ENCODE data around the gene RGPD3. TPM values are rescaled to one million over a fixed set of nuclear protein-coding genes. Genes with fewer than 3 reads are reported as not detected.
"Not testable (repeated sequence)": the region's sequence is repeated elsewhere in the genome, so short reads cannot be mapped to it uniquely, and the experiment has no call there.

RGPD3 gene
- total RNA-seq (ENCODE audit: unreplicated experiment), result 0.15 TPM
- long read RNA-seq, result 0 reads

DNA sequence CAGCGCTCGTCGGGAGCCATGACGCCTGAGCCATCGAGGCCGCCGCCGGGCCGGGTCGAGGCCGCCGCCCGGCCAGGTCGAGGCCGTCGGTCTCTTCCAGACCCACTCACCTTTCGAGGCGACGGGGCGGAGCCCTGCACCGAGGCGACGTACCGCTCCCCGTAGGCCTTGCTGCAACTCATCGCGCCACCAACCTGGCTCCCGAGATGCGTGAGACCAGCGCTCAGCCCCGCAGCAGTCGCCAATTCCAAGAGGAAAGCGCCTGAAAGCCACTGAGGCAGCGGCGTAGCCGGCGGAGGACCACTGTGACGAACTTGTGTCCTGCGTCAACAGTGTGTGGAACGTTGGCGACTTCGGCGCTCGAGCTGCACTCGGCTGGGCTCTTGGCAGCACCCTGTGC is at the start of gene RGPD3:
Gene RGPD3 (minus strand): TSS at position 307 of the 400 bp plus-strand sequence. CDS start 125 bp downstream, at position 182.
- H3K4me1 Mint-ChIP-seq (ENCODE audit: unreplicated experiment); H3K27ac Mint-ChIP-seq (ENCODE audit: unreplicated experiment); H3K36me3 Mint-ChIP-seq (ENCODE audit: low read depth, unreplicated experiment); H3K9me3 Mint-ChIP-seq (ENCODE audit: unreplicated experiment); DNase-seq (ENCODE audit: low spot score); H3K27me3 Mint-ChIP-seq (ENCODE audit: unreplicated experiment); H3K4me3 Mint-ChIP-seq (ENCODE audit: unreplicated experiment): not testable (repeated sequence)

DNA sequence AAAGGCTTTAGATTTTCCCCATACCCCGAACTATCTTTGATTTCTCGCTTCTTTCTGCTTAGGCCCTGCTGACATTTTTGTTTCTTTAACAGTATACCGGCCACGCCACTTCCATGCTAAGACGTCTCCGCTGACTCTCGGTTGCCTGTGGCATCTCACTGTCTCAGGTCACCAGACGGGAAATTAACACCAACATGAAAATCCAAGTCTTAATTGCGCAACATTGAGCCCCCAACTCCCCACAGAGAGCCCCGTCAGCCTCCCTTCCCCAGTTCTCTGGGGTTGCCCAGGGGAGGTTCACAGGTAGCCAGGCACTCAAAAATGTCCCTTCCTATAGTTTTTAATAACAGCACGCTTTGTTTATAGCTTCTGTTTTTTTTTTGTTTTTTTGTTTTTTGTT is 49.1 kb upstream of the RGPD3 start:
- Mint-ChIP-seq H3K36me3 (ENCODE audit: low read depth, unreplicated experiment) (no peaks in the 10 kb centered on the region), H3K27me3 (ENCODE audit: unreplicated experiment) (peaks cover 5% of the 10 kb centered on the region), H3K27ac (ENCODE audit: unreplicated experiment) (no peak overlapping the region), H3K9me3 (ENCODE audit: unreplicated experiment) (no peaks in the 10 kb centered on the region), H3K4me3 (ENCODE audit: unreplicated experiment) (no peak overlapping the region), H3K4me1 (ENCODE audit: unreplicated experiment) (no peaks in the 10 kb centered on the region)
- no peak for DNase-seq (ENCODE audit: low spot score)
- TF ChIP-seq CTCF (IDR thresholded peaks at IDR 0.05; ENCODE audit: unreplicated experiment), result no peak

DNA sequence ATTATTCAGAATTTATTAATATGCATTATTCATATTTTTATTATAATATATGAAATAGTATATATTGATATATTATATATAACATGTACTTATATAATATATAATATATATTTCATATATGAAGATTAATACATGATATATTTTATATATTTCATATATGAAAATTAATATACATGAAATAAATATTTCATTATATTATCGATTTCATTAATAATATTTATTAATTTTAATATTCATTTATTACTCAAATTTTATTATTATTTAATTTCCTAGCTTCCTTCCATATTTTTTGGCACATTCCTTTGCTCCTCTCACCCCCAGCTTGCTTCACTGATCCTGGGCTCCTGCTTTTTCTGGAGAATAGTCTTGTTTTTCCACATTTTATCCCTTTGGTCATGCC is 48.7 kb upstream of the RGPD3 start:
- H3K4me3 Mint-ChIP-seq (ENCODE audit: unreplicated experiment), result no peak overlapping the region
- no peaks in the 10 kb centered on the region for H3K4me1 Mint-ChIP-seq (ENCODE audit: unreplicated experiment)
- no peak for TF ChIP-seq CTCF (IDR thresholded peaks at IDR 0.05; ENCODE audit: unreplicated experiment)
- H3K27me3 Mint-ChIP-seq (ENCODE audit: unreplicated experiment), result peaks cover 5% of the 10 kb centered on the region
- no peaks in the 10 kb centered on the region for H3K36me3 Mint-ChIP-seq (ENCODE audit: low read depth, unreplicated experiment)
- DNase-seq (ENCODE audit: low spot score), result no peak
- H3K9me3 Mint-ChIP-seq (ENCODE audit: unreplicated experiment), result no peaks in the 10 kb centered on the region
- no peak overlapping the region for H3K27ac Mint-ChIP-seq (ENCODE audit: unreplicated experiment)

DNA sequence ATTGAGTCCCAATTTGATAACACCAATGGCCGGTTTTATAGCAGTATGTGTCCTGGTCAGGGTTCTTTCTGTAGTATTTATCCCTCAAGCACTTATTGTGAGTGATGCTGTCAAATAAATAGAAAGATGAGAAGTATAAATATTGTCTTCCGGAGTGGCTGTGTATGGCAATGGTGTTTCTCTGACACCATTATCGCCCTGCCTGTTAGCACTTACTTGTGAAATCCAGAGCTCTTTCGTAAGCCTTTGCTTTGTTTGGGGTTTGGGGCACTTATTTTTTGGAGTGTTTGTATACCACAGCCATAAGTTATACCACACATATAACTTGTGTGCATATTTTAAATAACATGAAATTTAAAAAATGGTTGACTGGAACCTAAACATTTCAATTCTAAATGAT is 48.2 kb upstream of the RGPD3 start:
- no peak for DNase-seq (ENCODE audit: low spot score)
- Mint-ChIP-seq H3K27me3 (ENCODE audit: unreplicated experiment) (peaks cover 5% of the 10 kb centered on the region), H3K4me1 (ENCODE audit: unreplicated experiment) (no peaks in the 10 kb centered on the region), H3K4me3 (ENCODE audit: unreplicated experiment) (no peak overlapping the region), H3K9me3 (ENCODE audit: unreplicated experiment) (no peaks in the 10 kb centered on the region), H3K36me3 (ENCODE audit: low read depth, unreplicated experiment) (no peaks in the 10 kb centered on the region), H3K27ac (ENCODE audit: unreplicated experiment) (no peak overlapping the region)
- TF ChIP-seq CTCF (IDR thresholded peaks at IDR 0.05; ENCODE audit: unreplicated experiment), result no peak

DNA sequence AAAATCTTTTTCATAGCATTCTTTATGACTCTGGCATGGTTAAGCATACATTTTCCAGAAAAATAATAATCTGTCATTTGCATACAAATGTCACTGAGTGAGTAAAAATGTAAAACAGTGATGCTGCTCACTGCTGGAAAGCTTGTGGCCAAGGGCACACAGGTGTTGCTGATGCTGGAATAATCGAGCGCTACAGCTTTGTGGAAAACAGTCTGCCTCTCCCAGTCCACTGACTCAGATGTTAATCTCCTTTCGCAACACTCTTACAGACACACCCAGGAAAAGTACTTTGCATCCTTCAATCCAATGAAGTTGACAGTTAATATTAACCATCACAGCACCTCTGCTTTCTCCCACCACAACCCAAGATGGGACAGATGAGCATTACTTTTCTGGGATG is 46.6 kb upstream of the RGPD3 start:
- not testable (repeated sequence) for DNase-seq (ENCODE audit: low spot score); H3K9me3 Mint-ChIP-seq (ENCODE audit: unreplicated experiment); H3K27me3 Mint-ChIP-seq (ENCODE audit: unreplicated experiment); H3K27ac Mint-ChIP-seq (ENCODE audit: unreplicated experiment); H3K4me1 Mint-ChIP-seq (ENCODE audit: unreplicated experiment); H3K4me3 Mint-ChIP-seq (ENCODE audit: unreplicated experiment); H3K36me3 Mint-ChIP-seq (ENCODE audit: low read depth, unreplicated experiment)

DNA sequence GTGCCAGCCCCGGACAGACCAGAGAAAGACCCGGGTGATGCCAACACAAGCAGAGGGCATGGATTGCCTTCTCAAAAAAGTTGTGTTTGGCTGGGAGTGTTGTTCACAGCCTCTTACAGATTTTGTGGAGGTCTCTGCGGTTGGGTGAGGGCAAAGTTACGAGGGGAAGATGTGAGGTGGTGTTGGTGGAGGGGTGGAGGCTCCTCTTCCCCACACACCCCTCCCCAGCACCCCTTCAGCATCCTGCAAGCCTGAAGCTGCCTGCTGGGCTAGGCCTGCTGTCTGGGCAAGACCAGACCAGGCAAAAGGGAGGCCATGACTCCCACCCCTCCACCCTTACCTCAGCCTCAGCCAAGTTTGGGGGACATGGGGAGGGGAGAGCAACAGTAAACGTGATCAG is 45.2 kb upstream of the RGPD3 start:
- not testable (repeated sequence) for H3K4me3 Mint-ChIP-seq (ENCODE audit: unreplicated experiment); H3K36me3 Mint-ChIP-seq (ENCODE audit: low read depth, unreplicated experiment); H3K4me1 Mint-ChIP-seq (ENCODE audit: unreplicated experiment); H3K27me3 Mint-ChIP-seq (ENCODE audit: unreplicated experiment); H3K9me3 Mint-ChIP-seq (ENCODE audit: unreplicated experiment); DNase-seq (ENCODE audit: low spot score); H3K27ac Mint-ChIP-seq (ENCODE audit: unreplicated experiment)

DNA sequence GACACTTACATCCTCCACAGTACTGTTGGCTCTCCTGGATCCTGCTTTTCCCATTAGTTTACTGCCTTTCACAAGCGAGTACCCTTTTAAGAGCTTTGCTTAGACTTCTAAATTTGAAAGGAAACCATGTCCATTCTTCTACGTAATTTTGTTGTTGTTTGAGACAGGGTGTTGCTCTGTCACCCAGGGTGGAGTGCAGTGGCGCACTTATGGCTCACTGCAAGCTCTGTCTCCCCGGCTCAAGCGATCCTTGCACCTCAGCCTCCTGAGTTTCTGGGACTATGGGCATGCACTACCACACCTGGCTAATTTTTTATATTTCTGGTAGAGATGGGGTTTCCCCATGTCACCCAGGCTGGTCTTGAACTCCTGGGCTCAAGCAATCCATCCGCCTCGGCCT is 43.7 kb upstream of the RGPD3 start:
- H3K4me1 Mint-ChIP-seq (ENCODE audit: unreplicated experiment); H3K36me3 Mint-ChIP-seq (ENCODE audit: low read depth, unreplicated experiment); H3K4me3 Mint-ChIP-seq (ENCODE audit: unreplicated experiment); H3K9me3 Mint-ChIP-seq (ENCODE audit: unreplicated experiment); H3K27ac Mint-ChIP-seq (ENCODE audit: unreplicated experiment); DNase-seq (ENCODE audit: low spot score); H3K27me3 Mint-ChIP-seq (ENCODE audit: unreplicated experiment): not testable (repeated sequence)

- H3K4me1 Mint-ChIP-seq (ENCODE audit: unreplicated experiment); DNase-seq (ENCODE audit: low spot score); H3K4me3 Mint-ChIP-seq (ENCODE audit: unreplicated experiment); H3K27ac Mint-ChIP-seq (ENCODE audit: unreplicated experiment); H3K9me3 Mint-ChIP-seq (ENCODE audit: unreplicated experiment); H3K27me3 Mint-ChIP-seq (ENCODE audit: unreplicated experiment); H3K36me3 Mint-ChIP-seq (ENCODE audit: low read depth, unreplicated experiment): not testable (repeated sequence)
Observed at GRCh38 chr2:106511476-106511901, 43.3 kb upstream of the RGPD3 start.

DNA sequence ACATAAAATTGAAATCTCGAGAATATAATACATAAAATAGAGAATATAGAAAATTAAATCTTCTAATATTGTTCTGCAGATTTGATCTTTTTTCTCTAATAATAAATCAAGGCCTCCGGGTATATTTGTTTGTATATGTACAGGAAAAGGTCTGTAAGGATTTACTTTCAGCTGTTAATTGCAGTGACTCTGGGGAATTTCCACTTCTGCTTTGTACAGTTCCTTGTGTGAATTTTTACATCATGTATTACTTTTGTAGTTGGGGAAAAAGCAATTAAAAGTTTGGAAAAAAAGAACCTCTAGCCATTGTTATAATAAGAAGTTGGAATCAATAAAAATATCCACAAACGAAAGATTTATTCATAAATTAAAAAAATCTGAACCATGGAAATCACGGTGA is 42.6 kb upstream of the RGPD3 start:
- not testable (repeated sequence) for DNase-seq (ENCODE audit: low spot score); H3K27me3 Mint-ChIP-seq (ENCODE audit: unreplicated experiment); H3K9me3 Mint-ChIP-seq (ENCODE audit: unreplicated experiment); H3K36me3 Mint-ChIP-seq (ENCODE audit: low read depth, unreplicated experiment); H3K4me3 Mint-ChIP-seq (ENCODE audit: unreplicated experiment); H3K27ac Mint-ChIP-seq (ENCODE audit: unreplicated experiment); H3K4me1 Mint-ChIP-seq (ENCODE audit: unreplicated experiment)

DNA sequence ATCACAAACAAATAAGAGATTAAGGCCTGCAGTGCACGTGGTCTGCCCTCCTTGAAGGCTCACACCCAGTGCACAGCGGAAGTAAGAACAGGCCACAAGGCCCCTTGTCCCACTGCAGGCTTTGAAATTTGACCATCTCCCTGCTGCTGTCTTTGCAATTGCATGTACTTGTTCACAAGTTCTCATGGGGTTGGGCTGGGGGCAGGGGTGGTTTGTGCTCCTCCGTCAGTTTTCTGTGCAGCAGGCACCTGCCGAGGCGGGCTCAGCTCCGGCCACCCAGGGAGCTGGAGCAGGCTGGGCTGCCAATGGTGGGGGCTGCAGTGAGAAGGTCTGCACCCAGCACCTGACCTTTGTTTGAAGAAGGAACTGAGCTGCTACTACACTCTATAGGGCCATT is 41.2 kb upstream of the RGPD3 start:
- H3K9me3 Mint-ChIP-seq (ENCODE audit: unreplicated experiment); H3K27ac Mint-ChIP-seq (ENCODE audit: unreplicated experiment); DNase-seq (ENCODE audit: low spot score): not testable (repeated sequence)

More for the DNA sequence above, 41.2 kb upstream of the RGPD3 start:
- not testable (repeated sequence) for H3K27me3 Mint-ChIP-seq (ENCODE audit: unreplicated experiment); H3K4me3 Mint-ChIP-seq (ENCODE audit: unreplicated experiment); H3K4me1 Mint-ChIP-seq (ENCODE audit: unreplicated experiment); H3K36me3 Mint-ChIP-seq (ENCODE audit: low read depth, unreplicated experiment)
